Posterior cingulate gyrus (tissue), 11 donors: ENCODE measurements around the gene LRRN4.

Source experiments
- DNase-seq, 10 donors: peaks; one replicate each; pipeline versions ENCODE4 v3.0.0 to v3.0.0-alpha.2; 2020 to 2021; ENCODE audit warnings: mixed read lengths in 3 of 10
- intact Hi-C: fragments of 100-400 bp; cut with DNase I; formaldehyde crosslinking; loops from one replicate; pipeline ENCODE4 v1.15.1; 2023

The LRRN4 gene

DNA sequence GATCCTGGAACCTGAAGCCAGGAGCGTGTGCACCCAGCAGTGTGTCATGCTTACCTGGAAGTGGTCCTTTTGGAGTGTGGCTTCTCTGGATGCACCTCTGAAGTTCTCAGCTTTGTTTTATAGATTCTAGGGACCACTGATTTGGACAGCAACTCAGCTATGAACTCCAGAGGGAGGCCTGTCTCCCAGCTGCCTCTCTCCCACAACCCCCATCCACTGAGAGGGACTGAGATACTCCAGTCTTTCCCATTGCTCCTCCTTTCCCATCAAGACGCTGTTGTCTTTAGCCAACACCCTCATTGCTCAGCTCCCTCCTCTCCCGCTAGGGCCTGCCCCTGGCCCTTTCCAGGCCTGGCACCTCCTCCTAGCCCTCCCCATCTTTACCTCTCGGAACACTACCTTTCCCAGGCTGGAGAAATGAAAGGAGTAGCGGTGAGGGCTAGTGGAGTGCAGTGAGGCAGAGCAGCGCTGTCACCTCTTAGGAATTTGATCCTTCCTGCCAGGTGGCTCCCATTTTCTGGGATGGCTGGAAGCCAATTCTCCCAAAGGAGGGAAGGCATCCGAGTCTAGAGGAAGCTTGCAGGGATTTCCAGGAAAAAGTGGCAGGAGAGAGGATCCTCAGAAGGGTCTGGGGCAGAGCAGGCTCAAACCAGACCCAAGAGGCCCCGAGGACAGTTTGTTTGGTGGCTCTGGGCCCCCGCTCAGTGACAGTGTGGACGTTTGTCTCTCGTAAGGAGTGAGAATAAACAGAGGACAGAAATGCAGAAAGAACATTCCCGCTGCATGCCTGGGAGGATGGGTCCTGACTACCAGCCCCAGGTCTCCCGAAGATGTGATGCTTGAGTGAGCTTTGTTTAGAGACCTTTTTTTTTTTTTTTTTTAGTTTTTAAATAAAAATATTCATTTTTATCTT lies at the start of gene LRRN4:
Gene LRRN4 (minus strand): TSS at position 285 of the 913 bp plus-strand sequence. CDS start 1,261 bp downstream, outside the sequence.
- intact Hi-C loops, result no loop called here
- DNase-seq, result no peak

DNA sequence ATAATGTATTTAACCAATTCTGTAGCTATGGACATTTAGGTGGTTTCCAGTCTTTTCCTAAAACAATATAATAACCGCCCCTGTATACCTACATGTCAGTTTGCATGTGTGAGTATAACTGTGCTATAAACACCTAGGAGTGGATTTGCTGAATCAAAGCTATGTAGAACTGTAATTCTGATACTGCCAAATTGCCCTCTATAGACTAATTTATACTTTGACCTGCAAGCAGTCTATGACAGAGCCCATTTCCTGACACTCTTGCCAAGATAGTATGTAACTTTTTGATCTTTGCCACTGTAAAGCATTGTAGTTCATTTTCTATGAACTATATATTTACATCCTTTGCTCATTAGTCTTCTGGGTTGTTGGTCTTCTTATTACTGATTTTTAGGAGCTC lies 49.4 kb upstream of the LRRN4 start:
- intact Hi-C loops, result no loop called here
- no peak for DNase-seq

DNA sequence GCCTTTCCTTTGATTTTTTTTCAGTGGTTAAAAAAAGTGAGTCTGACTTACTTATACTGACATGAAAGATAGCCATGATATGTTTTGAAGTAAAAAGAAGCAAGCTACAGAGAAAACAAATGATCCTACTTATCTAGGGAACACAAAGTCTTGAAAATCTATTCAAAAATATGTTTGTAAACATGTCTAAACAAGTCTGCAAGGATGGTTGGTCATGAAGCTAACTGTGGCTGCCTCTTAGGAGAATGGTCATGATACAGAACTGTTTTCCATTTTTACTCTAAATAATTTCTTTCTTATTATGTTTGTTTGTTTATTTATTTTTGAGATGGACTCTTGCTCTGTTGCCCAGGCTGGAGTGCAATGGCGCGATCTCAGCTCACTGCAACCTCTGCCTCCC lies 47.5 kb upstream of the LRRN4 start:
- intact Hi-C loops, result no loop called here
- no peak for DNase-seq

DNA sequence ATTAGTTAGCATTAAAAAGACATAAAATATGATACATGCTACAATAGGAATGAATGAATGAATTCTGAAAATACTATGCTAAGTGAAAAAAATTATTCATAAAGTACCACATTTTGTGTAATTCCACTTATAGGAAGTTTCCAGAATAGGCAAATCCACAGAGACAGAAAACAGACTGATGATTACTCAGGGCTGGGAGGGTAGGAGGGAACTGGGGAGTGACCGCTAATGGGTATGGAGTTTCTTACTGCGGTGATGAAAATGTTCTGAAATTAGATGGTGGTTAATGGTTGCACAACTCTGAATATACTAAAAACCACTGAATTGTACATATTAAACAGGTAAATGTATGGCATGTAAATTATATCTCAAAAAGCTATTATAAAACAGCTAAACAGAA lies 46.4 kb upstream of the LRRN4 start:
- intact Hi-C loops, result no loop called here
- no peak for DNase-seq

DNA sequence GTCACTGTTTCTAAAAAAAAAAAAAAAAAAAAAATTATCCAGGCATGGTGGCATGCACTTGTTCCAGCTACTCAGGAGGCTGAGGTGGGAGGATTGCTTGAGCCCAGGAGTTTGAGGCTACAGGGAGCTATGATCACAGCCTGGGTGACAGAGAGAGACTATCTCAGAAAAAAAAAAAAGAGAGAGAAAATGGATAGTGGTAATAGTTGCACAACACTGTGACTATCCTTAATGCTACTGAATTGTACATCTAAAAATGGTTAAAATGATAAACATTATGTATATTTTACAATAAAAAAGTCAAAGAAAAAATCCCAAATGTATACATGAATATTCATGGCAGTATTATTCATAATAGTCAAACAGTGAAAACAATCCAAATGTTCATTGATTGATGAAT lies 46.0 kb upstream of the LRRN4 start:
- DNase-seq, result no peak
- intact Hi-C loops, result no loop called here

DNA sequence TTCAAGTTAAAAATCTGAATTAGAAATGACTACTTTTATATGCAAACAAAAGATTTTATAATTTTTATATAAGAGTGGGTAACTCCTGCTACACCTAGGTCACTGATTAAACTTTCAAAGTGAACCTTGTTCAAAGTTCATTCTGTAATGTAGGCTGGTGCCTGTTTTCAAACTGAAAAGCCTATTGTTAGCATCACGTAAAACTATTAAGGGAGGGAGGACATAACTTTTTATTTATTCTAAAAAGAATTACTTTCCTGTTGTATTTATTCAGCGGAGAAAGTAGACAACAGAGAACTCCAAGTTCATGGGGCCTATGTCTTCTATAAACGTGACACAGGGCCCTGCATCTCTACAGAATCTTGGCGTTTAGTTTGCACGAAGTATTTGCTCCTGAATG lies 41.5 kb upstream of the LRRN4 start:
- no peak for DNase-seq
- intact Hi-C loops, result no loop called here

DNA sequence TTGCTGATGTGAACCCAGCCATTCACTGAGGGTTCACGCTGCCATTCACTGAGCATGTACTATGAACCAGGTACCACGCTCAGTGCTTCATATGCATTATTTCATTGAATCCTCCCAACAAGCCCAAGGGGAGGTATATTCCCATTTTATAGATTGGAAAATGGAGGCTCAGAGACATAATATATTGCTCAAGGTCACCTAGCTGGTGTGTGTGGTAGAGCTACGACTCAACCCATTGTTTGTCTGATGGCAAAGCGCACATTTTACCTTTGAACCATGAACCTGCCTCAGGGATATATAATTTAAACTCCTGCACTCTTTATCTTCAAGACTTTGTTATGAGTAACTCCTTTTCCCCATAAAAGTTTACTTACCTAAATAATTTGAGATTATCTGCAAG lies 40.7 kb upstream of the LRRN4 start:
- no peak for DNase-seq
- intact Hi-C loops, result no loop called here

DNA sequence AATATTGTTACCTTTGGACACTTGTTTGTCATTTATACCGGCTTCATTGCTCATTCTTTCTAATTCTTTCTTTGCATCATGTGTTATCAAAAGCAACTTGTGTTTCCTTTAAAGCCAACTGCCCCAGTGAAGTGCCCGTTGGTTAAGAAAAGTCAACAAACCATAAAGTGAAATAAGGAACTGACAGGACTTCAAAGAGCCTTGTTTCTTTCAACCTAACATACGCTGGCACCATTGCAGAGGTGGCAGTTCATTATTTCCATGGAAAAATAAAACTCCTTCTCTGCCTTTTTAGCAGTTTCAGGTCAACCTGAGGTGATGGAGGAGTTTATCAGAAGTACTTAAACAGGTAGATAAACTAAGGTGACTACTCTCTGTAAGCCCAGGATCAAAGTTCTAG lies 40.2 kb upstream of the LRRN4 start:
- DNase-seq, result no peak
- intact Hi-C loops, result no loop called here

DNA sequence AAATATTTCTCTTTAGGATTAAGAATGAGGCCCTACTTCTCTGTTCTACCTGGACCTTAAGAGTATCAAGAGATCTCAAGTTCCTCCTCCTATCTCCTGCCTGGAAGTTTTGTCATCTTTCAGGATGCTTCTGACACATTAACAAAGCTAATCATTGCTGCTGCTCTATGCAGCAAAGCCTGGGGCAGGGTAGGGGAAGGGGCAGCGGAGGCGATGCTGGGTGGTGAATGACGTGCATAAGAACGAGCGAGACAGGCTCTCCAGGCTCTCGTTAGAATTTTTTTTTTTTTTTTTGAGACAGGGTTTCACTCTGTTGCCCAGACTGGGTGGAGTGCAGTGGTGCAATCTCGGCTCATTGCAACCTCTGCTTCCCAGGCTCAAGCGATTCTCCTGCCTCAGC lies 37.8 kb upstream of the LRRN4 start:
- intact Hi-C loops, result no loop called here
- no peak for DNase-seq

DNA sequence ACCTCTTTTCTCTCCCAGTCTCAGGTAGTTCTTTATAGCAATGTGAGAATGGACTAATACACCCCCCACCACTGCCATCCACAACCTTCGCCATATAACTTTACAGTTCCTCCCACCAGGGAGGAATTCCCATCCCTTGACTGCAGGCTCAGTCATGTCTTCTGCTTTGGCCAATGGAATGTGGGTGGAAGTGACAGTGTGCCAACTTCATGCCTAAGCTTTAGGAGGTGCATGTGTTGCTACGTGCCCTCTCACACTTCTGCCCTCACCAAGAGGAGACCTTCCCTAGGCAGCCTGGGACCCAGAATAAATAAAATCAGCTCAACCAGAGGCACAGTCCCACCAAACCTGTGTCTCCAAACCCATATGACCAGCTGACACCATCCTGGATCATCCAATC lies 33.0 kb upstream of the LRRN4 start:
- DNase-seq, result no peak
- intact Hi-C loops, result no loop called here

DNA sequence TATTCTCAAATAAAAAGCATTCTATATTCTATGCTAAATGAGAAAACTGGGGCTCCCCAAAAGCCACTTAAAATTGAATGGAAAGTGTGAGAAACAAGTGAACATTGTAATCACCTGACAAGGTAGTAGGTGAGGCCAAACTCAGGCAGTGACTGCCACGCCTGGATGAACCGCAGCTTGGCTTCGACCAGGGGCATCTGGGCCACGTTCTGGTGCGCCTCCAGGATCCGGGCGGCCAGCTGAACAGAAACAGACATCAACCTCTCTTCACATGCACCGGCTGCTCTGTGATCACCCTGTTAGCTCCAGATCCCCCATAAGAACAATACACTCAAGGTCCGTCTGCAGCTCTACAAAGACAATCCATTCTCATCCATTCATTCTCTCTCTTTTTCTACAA lies 30.1 kb upstream of the LRRN4 start:
- no peak for DNase-seq
- intact Hi-C loops, result no loop called here

DNA sequence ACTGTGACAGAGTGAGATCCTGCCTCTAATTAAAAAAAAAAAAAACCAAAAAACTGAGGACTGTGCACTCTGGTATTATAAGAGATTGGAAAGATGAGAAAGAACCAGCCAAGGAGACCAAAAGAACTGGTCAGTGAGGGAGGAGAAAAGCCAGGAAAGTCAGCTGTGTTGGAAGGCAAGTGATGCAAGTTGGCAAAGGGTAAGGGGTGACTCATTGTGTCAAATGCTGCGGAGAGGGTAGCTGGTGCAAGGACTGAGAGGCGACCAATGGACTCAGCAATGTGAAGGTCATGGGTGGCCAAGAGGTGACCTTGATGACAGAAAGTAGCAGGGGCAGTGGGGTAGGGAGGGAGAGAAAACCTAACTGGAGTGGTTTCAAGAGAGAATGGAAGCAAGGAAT lies 27.4 kb upstream of the LRRN4 start:
- no peak for DNase-seq
- intact Hi-C loops, result no loop called here

DNA sequence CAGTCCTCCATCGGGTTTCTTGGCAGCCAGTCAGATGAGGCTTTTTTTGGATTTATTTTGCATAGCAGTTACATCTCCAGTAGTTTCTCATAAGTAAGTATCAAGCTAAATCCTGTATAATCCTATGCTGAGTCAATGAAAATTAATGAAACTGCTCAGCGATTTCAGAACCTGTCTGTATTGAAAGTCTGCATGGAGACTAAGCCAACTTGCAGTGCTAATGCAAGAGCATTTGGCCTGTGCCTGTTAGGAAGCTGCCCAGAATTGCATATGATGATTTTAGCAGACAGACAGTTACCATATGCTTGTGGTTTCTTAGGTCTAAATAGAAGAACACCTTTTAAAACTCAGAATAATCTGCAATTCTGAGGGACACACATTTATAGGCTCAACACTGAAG lies 25.2 kb upstream of the LRRN4 start:
- intact Hi-C loops, result no loop called here

DNA sequence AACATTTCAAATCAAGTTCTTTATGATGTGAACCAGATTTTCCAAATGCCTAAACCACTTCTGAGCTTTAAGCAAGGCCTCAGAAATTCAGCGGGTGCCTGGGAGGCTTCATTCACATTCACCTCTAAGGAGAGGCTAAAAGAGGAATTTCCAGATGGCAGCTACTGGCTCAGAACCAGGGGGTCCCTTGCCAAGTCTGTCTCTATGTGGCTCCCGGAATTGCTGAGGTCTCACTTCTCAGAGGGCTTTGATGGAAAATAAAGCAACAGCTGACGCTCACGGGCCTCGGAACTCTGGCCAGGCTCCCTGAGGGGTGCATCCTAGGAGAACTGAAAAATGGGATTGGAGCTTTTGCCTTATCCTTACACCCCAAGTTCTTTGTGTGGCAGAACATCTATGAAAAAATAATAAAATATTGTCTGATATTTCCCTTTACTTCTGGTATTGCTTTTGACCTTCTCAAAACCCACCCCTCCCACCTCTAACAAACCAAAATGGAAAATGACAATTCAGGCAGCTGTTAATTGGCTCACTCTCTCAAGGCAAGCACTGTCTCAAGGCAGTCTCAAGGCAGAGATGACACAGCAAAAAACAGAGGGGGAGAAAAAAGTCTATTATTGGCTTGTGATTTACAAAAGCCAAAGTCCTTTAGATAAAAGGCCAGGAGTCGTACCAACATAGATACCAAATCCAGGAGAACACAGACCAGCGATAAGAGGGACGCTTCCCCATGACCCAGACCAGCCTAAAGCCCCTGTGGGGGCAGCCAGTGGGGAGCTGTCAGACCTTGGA lies 21.8 kb upstream of the LRRN4 start:
- intact Hi-C loops, result no loop called here
- peak in 5 of 10 donors; percentile 17 to 80 (median 31) for DNase-seq

More for the DNA sequence above, 25.2 kb upstream of the LRRN4 start:
- no peak for DNase-seq

DNA sequence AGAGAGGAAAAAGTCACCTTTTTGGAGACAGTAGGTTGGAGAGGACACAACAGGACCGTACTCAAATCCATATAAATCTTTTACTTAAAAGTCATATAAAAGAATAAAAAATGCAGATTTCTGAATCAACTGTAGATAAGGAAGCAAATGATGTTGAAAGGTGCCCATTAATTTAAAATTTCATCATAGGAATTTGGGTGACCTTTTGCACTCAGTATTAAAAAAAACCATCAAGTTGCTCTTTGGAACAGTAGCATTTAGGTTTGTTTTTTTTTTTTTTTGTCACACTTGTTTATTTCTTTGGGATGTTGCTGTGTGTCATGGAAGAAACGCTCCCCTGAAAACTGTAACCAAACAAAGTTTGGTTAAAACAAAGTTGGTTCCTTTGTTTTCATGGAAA lies 20.9 kb upstream of the LRRN4 start:
- DNase-seq, result no peak
- intact Hi-C loops, result no loop called here

DNA sequence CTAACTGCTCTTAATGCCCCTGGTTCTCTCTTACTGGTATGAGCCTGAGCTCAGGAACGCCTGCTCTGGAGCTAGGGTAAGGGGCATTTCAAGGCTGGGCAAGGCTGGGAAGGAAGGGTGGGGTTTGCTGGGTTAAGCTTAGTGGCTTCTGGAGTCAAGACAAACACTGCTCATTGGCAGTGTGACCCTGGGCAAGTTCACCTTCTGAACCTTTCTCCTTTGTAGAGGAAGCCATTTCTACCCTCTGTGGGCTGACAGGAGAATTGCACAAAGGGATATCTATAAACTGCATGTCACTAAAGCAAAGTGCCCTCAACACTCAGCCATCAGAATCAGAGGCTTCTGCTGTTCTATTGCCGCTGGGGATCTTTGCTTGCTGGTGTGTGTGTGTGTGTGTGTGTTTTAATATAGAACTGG lies 20.3 kb upstream of the LRRN4 start:
- intact Hi-C loops, result no loop called here
- no peak for DNase-seq

DNA sequence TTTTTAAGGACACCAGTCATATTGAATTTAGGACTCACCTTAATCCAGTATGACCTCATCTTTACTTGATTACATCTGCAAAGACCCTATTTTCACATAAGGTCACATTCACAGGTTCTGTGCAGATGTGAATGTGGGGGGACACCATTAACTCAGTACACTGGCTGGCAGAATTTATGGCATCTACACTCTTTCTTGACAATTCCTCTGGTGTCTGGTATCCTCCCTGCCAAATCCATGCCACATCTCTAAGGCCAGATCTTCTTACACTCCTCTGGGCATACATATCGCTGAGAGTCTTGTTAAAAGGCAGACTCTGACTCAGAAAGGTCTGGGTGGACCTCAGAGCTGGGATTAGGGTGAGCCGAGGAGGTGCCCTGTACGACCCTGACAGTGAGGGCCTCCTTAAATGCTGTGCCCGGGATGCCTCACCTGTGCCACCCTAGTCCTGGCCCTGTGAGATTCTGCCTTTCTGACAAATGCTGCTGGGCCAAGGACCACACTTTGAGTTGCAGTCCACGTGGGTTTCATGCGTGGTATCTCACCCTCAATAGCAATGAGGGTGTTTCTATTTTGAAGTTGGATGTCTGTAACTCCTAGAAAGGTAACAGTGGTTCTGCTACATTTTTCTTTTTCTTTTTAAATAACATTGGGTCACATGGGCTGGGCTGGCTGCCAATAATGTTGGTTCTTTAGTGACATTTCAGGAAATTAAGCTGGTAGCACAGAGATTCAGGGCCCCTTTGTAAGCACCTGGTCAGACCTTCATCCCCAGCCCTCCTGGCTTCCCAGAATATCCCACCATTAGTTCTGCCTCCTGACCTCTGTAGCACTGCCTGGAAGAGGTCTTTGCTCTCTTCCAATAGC lies 17.2 kb upstream of the LRRN4 start:
- DNase-seq, result no peak
- intact Hi-C loops, result no loop called here

DNA sequence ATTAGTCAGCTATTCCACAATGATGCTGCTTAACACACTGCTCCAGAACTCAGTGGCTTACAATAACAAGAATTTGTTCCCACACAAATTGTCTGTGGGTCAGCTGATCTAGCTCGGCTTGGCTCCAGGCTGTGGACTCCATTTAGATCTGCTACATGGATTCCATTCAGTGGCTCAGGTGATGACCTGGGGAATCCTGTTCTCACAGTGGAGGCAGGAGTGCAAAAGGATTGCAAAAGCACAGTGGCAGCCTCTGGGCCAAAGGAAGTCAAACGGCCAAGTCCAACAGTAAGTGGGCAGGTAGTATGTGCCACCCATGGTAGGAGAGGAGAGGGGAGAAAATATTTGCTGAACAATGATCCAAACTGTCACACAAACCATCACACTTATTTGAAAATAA lies 15.8 kb upstream of the LRRN4 start:
- no peak for DNase-seq
- intact Hi-C loops, result no loop called here

DNA sequence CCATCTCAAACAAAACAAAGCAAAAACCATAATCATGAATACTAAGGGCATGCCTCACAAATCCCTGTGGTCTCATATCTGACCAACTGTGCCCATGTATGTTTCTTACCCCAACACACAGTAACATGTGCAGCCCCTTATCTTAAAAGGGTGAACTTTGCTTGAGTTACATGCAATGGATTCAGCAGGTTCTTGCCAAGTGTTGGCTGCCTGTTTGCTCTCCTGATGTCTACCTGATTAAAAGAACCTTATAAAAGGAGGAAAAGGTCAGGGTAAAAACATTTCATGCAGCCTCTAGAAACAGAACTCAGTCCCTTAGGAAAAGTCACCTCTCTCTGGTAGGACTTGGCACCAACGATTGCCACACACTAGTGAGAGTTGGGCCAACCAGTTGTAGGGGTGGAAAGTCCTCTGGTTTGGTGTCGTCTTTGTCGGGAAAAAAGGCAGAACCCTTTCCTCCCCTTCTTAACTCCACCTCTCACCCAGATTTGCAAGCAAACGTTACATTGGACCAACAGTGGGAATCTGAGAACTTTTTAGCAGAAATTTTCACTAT lies 14.0 kb upstream of the LRRN4 start:
- intact Hi-C loops, result no loop called here
- no peak for DNase-seq

DNA sequence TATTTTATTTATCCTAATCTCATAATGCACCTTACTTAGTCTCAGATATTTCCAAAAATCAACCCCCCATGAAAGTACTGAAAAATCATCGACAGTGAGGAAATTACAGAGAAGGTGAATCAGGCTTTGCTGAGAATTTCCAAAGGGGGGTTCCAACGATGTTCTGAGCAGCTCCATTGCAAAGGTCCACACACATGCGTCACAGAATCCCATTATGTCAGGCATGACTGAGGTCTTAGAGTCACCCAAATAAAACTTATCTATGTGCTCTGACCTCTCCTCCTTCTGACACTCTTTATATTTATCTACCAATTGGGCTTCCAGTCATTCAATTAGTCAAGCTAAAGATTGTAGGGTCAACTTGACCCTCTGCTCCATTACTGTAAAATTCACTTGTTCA lies 12.7 kb upstream of the LRRN4 start:
- intact Hi-C loops, result no loop called here
- no peak for DNase-seq

DNA sequence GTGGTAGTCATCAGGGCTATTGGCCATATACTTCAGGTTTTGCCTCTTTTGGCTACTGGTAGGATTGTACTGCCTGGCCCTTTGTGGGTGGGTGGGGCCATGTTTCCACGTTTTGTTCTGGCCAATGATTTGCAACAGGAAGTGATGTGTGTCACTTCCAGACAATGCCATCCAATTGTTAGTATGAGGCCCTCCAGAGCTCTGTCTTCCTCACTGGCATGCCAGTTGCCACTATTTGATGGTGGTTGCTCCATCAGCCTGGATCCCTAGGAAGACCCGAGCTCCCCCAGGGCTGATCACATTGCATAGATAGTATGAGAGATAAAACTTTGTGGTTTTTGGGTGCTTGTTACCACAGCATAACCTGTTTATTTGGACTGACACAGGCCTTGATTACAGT lies 7.7 kb upstream of the LRRN4 start:
- intact Hi-C loops, result no loop called here
- DNase-seq, result no peak
